Stimulated activated CD4-positive, alpha-beta T cell treated with anti-CD3 and anti-CD28 coated beads, Interleukin-2, amount 100 ng/mL, for 4 hours (primary cell): ENCODE data around the gene CRADD.

ENCODE experiments used
- DNase-seq: peaks from one replicate; pipeline ENCODE4 v3.0.0-alpha.2; 2020; ENCODE audit warnings: low read depth

The CRADD gene

GRCh38 chr12:93671044-93671443, 6.1 kb upstream of the CRADD start:
- DNase-seq, result no peak

DNA sequence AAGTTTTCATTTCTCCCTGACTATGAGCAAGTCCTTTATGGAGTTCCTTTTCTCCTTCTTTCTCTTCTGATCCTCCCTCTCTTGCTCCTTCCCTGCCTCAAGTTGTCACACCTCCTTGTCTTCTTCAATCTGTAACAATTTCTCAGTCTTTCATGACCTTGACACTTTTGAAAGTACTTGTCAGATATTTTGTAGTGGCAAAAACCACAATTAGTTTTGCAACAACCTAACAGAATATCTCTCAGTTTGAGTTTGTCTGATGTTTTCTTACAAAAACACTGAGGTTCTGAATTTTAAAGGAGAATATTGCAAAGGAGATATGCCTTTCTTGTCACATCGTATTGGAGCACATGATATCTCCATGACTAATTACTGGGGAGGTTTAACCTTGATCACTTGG, 4.1 kb upstream of the CRADD start:
- no peak for DNase-seq

- no peak for DNase-seq
Measured at GRCh38 chr12:93674386-93674785, 2.8 kb upstream of the CRADD start.

DNA sequence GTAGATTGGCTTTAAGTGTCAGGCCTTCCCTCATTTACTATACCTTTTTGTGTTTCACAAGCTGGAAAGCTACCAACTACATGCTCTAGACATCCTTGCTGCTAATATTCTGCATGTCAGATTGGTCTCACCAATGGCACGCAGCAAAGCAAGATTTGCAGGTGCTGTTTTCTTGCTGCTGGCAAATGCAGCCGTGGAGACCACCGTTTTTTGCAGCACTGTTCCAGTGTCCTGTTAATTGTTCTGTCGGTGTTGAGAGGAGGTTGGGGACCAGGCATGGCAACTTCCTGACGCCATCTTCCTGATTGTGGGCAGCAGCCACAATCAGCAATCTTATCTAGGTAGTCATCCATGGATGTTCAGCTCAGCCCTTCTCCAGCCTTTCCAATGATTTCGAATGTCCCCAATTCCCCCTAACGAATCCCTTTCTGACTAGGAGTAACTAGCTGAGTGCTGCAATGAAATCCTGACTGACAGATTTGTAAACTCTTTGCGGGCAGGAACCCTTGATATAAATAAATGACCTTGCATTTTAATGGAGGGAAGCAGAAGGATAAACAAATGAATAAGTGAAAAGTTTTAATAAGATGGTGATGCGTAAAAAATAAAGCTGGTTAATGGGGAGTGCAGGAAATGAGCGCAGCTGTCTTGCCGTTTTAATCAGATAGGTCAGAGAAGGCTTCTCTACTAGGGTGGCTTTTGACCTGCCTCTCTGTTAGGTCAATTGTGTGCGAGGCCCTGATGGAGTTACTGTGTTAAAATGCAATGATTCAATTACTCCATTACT, 574 bp upstream of the CRADD start:
- no peak for DNase-seq

- DNase-seq, result no peak
Measured at GRCh38 chr12:93678779-93679178, 1.6 kb downstream of the CRADD start.

DNA sequence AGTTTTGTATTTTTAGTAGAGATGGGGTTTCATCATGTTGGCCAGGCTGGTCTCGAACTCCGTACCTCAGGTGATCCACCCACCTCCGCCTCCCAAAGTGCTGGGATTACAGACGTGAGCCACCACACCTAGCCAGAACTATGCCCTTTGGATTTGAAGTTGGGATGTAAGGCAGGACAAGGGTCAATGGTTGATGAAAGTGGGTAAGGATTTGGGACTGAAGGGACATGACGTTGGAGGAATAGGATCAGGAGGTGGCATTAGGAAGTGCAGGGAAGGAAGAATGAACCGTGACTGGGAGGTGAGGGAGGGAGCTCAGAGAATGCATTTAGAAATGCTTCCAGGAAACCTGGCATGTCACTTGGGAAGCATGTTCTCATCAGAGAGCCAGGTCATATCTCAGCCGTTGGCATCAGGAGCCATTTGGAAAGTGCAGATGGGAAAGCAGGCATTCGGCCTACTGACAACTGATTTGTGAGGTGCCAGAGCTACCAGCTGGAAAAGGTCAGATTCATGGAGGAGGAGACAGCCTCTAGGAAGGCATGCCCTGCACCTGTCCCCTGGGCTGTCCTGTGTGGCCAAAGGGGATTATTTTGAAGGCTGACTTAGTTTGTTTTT, 2.2 kb downstream of the CRADD start:
- no peak for DNase-seq

GRCh38 chr12:93680006-93680405, 2.8 kb downstream of the CRADD start:
- no peak for DNase-seq

DNA sequence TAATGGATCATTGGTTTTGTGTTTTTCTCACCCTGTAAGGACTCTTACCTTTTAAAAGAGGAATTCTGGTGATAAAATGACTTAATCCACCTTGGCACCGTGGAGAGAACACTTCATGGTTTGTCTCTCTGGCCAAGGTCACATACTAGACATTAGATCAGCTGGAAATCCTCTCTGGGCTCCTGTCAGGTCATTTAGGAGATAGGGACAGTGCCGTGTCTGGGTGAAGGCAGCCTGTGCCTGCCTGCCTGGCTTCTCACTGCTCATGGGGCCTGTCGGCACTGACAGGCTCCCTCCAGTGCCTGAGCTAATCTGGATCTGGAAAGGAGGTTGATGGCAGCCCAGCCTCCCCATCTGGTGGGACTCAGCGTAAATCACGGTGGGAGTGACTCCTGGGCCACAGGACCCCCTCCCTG, 5.7 kb downstream of the CRADD start:
- DNase-seq, result no peak

GRCh38 chr12:93683410-93683809, 6.2 kb downstream of the CRADD start:
- no peak for DNase-seq

GRCh38 chr12:93684716-93685115, 7.5 kb downstream of the CRADD start:
- no peak for DNase-seq

DNA sequence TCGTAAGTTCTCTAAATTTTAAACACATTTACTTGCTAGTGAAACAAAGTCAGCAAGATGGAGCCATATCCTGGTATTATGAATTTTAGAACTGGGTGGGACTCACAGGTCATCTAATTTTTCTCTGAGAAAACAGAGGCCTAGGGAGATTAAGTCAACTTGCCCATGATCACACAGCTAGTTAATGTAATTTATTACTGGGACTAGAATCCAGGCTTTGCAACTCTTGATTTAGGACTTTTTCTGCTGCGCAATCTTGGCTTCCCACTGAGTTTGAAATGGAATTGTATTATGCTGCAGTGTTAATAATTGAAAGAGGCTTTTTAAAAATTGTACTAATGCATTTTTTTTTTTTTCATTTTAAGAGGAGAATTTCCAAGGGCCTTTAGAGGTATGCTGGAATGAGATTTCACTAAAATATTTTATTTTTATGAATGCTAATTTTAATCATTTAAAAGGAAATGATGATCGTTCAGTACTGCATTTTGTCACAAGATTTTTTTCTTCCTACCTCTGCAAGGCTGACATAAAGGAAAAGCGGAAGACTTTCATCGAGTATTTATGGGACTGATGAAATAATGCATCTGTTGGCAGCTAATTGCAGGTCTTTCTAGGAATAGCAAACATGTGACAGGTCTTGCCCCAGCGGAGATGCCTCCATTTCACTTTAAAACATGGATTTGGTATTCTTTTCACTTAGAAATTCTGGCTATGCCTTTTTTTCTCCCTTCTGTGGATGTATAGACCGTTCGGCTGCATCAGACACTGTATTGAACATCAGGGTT, 9.6 kb downstream of the CRADD start:
- no peak for DNase-seq

GRCh38 chr12:93689076-93689834, 12.1 kb downstream of the CRADD start:
- no peak for DNase-seq

DNA sequence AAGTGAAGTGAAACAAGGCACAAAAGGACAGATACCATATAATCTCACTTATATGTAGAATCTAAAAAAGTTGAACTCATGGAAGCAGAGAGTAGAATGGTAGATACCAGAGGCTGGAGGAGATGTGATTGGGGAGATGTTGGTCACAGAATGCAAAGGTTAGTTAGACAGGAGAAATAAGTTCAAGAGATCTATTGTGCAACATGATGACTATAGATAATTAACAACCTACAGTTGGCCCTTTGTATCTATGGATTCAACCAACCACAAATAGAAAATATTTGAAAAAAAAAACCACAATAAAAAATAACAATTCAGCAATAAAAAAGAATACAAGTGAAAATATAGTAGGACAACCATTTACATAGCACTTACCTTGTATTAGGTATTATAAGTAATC, 19.3 kb downstream of the CRADD start:
- no peak for DNase-seq

DNA sequence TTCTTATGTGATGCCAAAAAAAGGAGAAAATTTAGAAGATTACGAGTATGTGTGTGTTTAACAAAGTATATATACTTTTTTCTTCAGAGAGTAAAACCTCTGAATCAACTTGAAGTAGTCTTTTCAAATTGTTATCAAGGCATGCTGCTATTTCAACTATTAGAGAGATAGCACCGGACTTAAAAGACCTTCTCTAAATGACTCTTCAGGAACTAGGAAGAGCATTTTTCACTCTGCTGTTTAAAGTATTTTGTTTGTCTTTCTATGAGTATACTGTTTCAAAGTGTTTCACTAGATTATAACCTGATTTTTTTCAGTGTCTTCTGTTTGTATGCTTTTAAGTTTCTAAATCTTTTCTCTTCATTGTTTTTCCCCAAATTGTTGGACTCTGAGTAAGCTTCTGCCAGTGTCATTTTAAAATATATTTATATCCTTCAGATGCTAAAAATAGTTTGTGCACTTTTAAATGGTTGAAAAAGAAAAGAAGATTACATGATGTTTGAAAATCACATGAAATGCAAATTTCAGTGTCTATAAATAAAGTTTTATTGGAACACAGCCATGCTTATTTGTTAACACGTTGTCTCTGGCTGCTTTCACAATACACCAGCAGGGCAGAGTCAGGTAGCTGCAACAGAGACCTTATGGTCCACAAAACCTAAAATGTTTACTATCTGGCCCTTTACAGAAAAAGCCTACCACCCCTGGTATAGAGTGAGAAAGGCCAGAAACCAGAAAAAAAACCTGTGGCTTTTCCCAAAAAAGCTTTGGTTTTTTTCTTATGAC, 21.3 kb downstream of the CRADD start:
- DNase-seq, result no peak

- no peak for DNase-seq
Measured at GRCh38 chr12:93699271-93700145, 22.3 kb downstream of the CRADD start.

DNA sequence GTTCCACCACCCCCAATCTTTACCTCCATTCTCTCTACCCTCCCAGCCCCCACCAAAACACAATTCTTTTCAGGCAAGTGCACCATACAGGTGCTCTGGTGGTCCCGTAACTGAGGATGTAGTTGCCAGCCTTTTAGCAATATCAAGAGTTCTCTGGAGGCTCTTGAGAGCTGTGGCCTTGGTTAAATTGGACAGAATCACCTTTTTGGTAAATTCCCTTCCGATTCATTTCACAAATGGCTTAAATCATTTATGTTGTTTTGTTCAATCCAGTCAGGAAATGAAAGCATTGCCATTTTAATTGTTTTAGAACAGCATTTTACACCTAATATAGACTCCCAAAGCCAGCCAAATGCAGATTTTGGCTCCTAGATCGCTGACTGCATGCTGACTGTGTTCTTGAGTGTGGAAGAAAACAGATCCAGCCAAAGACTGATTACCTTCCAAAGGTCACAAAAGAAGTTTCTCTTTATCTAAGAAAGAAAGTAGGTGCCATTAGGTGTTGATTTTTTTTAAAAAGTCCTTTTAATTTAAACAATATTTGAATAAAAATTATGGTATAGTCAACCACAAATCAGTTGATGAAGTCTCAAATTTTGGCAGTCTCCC, 25.6 kb downstream of the CRADD start:
- no peak for DNase-seq

- no peak for DNase-seq
Measured at GRCh38 chr12:93704122-93704521, 26.9 kb downstream of the CRADD start.

GRCh38 chr12:93704625-93705024, 27.4 kb downstream of the CRADD start:
- DNase-seq, result no peak

DNA sequence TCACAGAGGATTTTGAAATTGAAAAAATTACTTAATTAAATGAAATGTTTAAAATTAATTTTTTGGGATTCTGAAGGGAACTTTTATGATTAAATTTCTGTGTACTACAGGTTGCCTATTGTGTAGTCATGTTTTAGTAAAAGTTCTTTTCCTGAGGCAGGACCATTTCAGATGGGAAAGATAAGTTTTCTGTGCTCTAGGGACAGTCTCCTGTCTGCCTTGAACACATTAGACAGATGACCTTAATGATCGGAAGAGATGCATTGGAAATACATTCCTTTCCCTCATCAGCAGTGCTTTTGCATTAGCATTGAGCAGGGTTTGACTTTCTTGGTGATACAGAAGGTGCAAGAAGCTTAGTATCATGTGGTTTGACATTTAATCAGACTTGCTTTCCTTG, 28.1 kb downstream of the CRADD start:
- DNase-seq, result no peak

DNA sequence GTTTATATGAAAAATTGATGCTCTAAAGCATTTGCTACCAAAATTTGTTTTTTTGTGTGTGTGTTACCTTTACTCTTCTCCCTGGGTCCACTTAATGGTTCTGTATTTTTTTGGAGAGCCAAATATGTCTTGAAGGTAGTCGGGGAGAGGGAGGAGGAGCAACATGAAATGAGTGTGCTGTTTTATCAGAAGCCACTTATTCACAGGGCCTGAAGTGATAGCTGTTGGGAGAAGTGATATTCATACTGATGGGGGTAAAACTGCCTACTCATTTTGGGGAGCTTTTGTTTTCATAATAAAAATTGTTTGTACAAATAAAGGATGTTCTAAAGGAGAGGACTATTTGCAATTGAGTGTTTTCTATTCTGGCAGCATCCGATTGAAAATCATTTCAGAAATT, 29.2 kb downstream of the CRADD start:
- DNase-seq, result no peak
